ENCODE results near the gene LDHA. TPM values are rescaled to one million over a fixed set of nuclear protein-coding genes. Genes with fewer than 3 reads are reported as not detected.
"Not testable (repeated sequence)": the region's sequence is repeated elsewhere in the genome, so short reads cannot be mapped to it uniquely, and the experiment has no call there.

Gene LDHA
- polyA plus RNA-seq, 1 donor (not counting 4 experiments of a cell fraction or from before 2014, with no cell fraction given), result 3,668 TPM

DNA sequence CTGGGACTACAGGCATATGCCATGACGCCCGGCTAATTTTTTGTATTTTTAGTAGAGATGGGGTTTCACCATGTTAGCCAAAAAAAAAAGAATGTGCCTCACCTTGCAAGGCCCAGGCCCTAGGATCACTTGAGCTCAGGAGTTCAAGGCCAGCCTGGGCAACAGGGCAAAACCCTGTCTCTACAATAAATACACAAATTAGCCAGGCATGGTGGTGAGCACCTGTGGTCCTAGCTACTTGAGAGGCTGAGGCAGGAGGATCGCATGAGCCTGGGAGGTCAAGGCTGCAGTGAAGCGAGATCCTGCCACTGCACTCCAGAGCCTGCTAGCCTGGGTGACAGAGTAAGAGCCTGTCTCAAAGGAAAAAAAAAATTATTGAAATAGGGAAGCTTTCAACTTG, 9.7 kb downstream of the LDHA start:
- no peak for FAIRE-seq

GRCh38 chr11:18407400-18407799, 13.0 kb downstream of the LDHA start:
- peak; percentile 83 for FAIRE-seq
- H3K4me2 ChIP-seq (ENCODE audit: control insufficient read depth, extremely low read depth, insufficient read depth, low read depth, low read length); DNase-seq (ENCODE audit: low read depth, low spot score); H3K79me2 ChIP-seq (ENCODE audit: control insufficient read depth, insufficient read depth, low read length); H3K9me3 ChIP-seq (ENCODE audit: control insufficient read depth, low read depth, low read length); H4K20me1 ChIP-seq (ENCODE audit: control insufficient read depth, extremely low read depth, insufficient read depth, low read length); H3K9me1 ChIP-seq (ENCODE audit: control insufficient read depth, extremely low read depth, insufficient read depth, low read length); H3K9ac ChIP-seq (ENCODE audit: control insufficient read depth, extremely low read depth, insufficient read depth, low read length); H3K4me3 ChIP-seq (ENCODE audit: control insufficient read depth in 2 of 3, extremely low read depth in 1 of 3, insufficient read depth in 2 of 3, low read depth in 1 of 3, low read length in 3 of 3); H3K27me3 ChIP-seq (ENCODE audit: control insufficient read depth, extremely low read depth, insufficient read depth, low read length); dilution Hi-C loops (cut with MboI; ENCODE audit: extremely low pct_ligation_motif_present, low sequenced_read_pairs); H2AFZ ChIP-seq (ENCODE audit: control insufficient read depth, low read length): not testable (repeated sequence)
- H3K36me3 ChIP-seq (ENCODE audit: control insufficient read depth in 2 of 2, extremely low read depth in 1 of 2, insufficient read depth in 2 of 2, low read length in 2 of 2), result peaks cover 20 to 30% of the 10 kb centered on the region in 2 experiments
- H3K4me1 ChIP-seq (ENCODE audit: control insufficient read depth, extremely low read depth, insufficient read depth, low read length), result peaks cover 20% of the 10 kb centered on the region
- peak overlapping the region; percentile 31 for H3K27ac ChIP-seq (ENCODE audit: control insufficient read depth, insufficient read depth, low read length)

More for the DNA sequence above, 9.7 kb downstream of the LDHA start:
- dilution Hi-C loops (cut with MboI; ENCODE audit: extremely low pct_ligation_motif_present, low sequenced_read_pairs), result no loop called here
- peaks cover 40 to 50% of the 10 kb centered on the region in 2 experiments for H3K36me3 ChIP-seq (ENCODE audit: control insufficient read depth in 2 of 2, extremely low read depth in 1 of 2, insufficient read depth in 2 of 2, low read length in 2 of 2)
- no peak for DNase-seq (ENCODE audit: low read depth, low spot score)
- no peak for TF ChIP-seq EZH2 (IDR thresholded peaks at IDR 0.05; ENCODE audit: low read length)
- TF ChIP-seq, protein P1, sequence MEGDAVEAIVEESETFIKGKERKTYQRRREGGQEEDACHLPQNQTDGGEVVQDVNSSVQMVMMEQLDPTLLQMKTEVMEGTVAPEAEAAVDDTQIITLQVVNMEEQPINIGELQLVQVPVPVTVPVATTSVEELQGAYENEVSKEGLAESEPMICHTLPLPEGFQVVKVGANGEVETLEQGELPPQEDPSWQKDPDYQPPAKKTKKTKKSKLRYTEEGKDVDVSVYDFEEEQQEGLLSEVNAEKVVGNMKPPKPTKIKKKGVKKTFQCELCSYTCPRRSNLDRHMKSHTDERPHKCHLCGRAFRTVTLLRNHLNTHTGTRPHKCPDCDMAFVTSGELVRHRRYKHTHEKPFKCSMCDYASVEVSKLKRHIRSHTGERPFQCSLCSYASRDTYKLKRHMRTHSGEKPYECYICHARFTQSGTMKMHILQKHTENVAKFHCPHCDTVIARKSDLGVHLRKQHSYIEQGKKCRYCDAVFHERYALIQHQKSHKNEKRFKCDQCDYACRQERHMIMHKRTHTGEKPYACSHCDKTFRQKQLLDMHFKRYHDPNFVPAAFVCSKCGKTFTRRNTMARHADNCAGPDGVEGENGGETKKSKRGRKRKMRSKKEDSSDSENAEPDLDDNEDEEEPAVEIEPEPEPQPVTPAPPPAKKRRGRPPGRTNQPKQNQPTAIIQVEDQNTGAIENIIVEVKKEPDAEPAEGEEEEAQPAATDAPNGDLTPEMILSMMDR (optimal IDR thresholded peaks at IDR 0.05 in 1 of 3, IDR thresholded peaks at IDR 0.05 in 1 of 3, conservative IDR thresholded peaks at IDR 0.05 in 1 of 3; ENCODE audit: extremely low read depth in 1 of 3, insufficient read depth in 2 of 3, low read length in 3 of 3), result no peak
- H3K9me1 ChIP-seq (ENCODE audit: control insufficient read depth, extremely low read depth, insufficient read depth, low read length), result peaks cover 4% of the 10 kb centered on the region
- H3K9ac ChIP-seq (ENCODE audit: control insufficient read depth, extremely low read depth, insufficient read depth, low read length), result no peak overlapping the region
- no peak overlapping the region for H3K4me3 ChIP-seq (ENCODE audit: control insufficient read depth in 2 of 3, extremely low read depth in 1 of 3, insufficient read depth in 2 of 3, low read depth in 1 of 3, low read length in 3 of 3)
- peaks cover 22% of the 10 kb centered on the region for H3K79me2 ChIP-seq (ENCODE audit: control insufficient read depth, insufficient read depth, low read length)
- H2AFZ ChIP-seq (ENCODE audit: control insufficient read depth, low read length), result no peak overlapping the region
- H3K9me3 ChIP-seq (ENCODE audit: control insufficient read depth, low read depth, low read length), result no peaks in the 10 kb centered on the region
- no peaks in the 10 kb centered on the region for H3K27me3 ChIP-seq (ENCODE audit: control insufficient read depth, extremely low read depth, insufficient read depth, low read length)
- H3K4me1 ChIP-seq (ENCODE audit: control insufficient read depth, extremely low read depth, insufficient read depth, low read length), result peaks cover 14% of the 10 kb centered on the region
- peaks cover 12% of the 10 kb centered on the region for H4K20me1 ChIP-seq (ENCODE audit: control insufficient read depth, extremely low read depth, insufficient read depth, low read length)
- no peak overlapping the region for H3K4me2 ChIP-seq (ENCODE audit: control insufficient read depth, extremely low read depth, insufficient read depth, low read depth, low read length)
- no peak overlapping the region for H3K27ac ChIP-seq (ENCODE audit: control insufficient read depth, insufficient read depth, low read length)

Data from keratinocyte (primary cell).